IPS DF 19.7 (cell line): ENCODE data around the gene LSM4.
A peak's percentile ranks its signal among the peaks of the same experiment; 100 is the strongest.
"Not testable (repeated sequence)": the region's sequence is repeated elsewhere in the genome, so short reads cannot be mapped to it uniquely, and the experiment has no call there.

Experiments
- DNase-seq: peaks from one replicate; pipeline ENCODE4 v3.0.0-alpha.2; 2013; ENCODE audit warnings: low read depth, low spot score

Gene LSM4

DNA sequence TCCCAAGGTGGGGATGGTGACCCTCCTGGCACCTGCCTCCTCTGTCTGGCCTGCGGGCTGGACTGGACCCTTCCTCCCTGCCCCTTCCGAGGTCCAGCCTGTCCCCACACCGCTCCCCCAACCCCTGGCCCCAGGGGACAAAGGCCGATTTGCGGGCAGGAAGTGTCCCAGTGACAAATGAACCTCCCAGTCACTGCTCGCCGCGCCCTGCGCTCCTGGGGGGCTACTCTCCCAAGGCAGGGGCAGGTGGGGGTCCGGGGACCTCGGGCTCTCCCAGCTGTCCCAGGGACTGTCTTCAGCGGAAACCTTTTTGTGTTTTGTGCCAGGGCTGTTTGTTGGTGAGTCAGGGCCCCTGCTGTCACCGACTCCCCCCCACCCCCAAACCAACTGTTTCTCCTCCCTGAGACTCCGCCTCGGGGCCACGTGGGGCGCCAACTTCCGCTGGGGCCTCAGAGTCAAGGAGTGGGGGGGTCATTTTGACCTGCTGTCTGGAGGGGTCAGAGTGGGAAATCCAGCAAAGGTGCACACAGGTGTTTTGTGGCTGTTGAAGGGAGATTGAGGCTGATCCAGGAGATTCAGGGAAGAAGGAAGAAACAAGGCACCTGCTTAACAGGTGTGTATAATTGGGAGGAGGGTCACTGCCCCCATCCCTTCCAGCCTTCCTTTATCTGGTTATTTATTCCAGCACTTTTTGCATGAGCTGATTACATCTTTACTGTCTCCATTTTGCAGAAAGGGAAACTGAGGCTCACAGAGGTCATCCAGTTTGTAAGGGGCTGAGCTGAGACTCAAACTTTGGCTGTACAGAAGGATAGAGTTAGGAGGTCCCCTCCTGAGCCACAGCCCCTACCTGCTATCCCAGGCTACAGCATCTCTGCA is 18.4 kb upstream of the LSM4 start:
- DNase-seq: no peak

GRCh38 chr19:18340190-18340989 is 17.5 kb upstream of the LSM4 start, which contains the start of gene PGPEP1:
Gene PGPEP1, plus strand, starts transcription at chr19:18340598. Its CDS starts 84 bp downstream, at chr19:18340682.
- DNase-seq: no peak

DNA sequence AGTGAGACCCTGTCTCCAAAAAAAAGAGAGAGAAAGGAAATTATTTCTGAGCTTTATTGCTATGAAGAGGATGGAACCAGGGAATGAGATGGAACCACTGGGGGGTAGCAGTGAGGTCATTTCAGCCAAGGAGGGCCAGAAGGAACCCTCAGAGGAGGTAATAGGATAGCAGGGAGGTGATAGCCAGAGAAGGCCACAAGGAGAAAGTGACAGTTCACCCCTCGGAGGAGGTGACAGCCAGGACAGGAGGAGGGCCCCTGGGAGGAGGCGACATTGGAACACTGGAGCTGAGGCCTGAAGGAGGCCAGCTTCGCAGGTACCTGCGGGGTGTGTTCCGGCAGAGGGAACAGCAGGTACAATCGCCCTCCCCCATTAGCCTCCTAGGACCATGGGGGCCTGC is 16.8 kb upstream of the LSM4 start:
- DNase-seq: no peak

GRCh38 chr19:18338541-18338940 is 15.7 kb upstream of the LSM4 start:
- DNase-seq: no peak

- no peak for DNase-seq
Observed at GRCh38 chr19:18336121-18336520, 13.2 kb upstream of the LSM4 start.

DNA sequence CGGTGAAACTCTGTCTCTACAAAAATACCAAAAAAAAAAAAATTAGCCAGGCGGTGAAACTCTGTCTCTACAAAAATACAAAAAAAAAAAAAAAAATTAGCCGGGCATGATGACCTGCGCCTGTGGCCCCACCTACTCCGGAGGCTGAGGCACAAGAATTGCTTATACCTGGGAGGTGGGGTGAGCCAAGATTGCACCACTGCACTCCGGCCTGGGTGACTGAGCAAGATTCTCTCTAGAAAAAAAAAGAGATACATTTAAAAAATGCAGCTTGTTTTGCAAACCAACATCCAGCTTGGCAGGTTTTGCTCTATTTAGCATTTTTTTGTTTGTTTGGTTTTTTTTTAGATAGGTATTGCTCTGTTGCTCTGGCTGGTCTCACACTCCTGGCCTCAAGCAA is 10.8 kb upstream of the LSM4 start:
- DNase-seq: no peak

DNA sequence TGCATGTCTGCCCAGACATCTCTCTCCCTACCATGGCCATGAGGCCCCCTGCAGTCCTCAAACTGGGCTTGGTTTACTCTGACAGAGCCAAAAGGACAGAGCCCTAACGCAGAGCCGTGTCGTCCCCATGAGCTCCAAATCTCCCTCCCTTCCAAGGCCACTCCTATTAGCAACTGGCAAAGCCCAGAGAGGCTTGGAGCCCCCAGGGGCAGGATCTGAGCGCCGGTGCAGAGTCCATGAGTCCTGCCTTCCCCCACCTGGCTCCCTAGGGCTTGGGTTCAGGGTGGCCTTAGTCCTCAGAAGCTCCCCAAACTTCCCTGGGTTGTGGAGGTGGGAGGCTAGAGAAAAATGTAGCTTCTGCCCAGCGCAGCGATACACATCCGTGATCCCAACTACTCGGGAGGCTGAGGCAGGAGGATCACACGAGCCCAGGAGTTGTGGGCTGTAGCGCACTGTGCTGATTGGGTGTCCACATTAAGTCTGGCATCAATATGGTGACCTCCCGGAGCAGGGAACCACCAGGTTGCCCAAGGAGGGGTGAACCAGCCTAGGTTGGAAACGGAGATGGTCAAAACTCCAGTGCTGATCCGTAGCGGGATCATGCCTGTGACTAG is 10.1 kb upstream of the LSM4 start:
- no peak for DNase-seq

DNA sequence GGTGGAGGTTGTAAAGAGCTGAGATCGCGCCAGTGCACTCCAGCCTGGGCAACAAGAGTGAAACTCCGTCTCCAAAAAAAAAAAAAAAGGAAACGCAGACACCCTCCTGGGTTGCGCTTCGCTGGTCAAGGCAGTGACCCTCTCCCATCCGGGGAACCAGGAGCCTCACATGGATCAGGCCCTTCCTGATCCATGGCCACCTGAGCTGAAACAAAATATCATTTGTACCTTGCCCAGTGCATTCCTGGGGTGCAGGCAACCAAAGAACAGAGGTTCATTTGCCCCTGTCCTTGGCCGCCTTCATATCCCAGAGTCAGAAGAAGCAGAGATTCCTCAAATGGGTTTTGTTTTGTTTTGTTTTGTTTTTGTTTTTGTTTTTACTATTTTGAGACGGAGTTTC is 8.0 kb upstream of the LSM4 start:
- no peak for DNase-seq

- no peak for DNase-seq
Observed at GRCh38 chr19:18329035-18329376, 6.1 kb upstream of the LSM4 start.

GRCh38 chr19:18328340-18329034 is 5.6 kb upstream of the LSM4 start:
- peak; percentile 93 for DNase-seq

DNA sequence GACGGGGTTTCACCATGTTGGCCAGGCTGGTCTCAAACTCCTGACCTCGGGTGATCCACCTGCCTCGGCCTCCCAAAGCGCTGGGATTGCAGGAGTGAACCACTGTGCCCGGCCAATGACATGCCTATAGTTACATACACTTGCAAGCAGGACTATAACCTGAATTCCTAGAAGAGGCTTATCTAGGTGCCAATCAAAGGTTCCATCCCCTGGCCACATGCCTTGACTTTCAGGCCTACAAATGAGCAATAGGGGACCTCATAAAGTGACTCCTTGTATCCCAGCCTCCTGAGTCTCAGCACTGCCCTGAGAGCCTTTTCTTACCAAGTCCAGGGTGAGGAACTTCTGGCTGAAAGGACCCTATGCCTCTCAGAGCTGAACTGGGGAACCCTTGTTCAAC is 3.9 kb upstream of the LSM4 start:
- no peak for DNase-seq

DNA sequence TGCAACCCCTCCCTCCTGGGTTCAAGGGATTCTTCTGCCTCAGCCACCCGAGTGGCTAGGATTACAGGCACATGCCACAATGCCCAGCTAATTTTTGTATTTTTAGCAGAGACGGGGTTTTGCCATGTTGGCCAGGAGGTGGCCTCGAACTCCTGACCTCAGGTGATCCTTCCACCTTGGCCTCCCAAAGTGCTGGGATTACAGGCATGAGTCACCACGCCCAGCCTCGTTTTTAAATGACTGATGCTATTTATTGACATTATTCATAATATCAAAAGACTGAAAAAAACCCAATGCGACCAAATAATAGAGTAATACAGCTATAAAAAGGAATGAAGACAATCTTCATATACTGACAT is 1.5 kb upstream of the LSM4 start:
- DNase-seq: not testable (repeated sequence)

GRCh38 chr19:18322318-18322758 is 538 bp downstream of the LSM4 start:
- DNase-seq: no peak

GRCh38 chr19:18321734-18322102 is 1.2 kb downstream of the LSM4 start:
- no peak for DNase-seq

GRCh38 chr19:18320865-18321733 is 1.8 kb downstream of the LSM4 start:
- no peak for DNase-seq

DNA sequence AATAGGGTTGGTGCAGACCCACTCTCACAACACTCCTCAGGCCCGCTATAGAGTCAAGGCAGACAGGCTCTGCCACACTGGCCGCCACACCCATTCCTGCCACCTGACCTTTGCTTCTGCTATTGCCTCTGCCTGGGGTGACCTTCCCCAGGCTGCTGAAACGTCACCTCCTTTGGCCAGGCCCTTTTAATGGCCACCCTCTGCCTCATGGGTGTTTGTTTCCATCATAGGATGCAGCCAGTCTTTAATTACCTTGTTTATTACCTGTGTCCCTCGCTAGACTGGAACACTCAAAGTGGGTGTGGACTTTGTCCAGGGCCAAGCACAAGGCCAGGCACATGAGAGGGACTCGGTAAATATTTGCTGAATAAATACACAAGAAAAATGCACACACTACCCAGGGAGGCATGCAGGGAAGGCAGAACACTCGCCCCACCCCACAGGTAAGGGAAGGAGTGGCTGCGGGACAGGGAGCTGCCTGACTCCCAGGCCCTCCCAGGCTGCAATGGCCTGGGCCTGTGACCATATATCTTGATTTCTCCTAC is 3.2 kb downstream of the LSM4 start:
- no peak for DNase-seq

DNA sequence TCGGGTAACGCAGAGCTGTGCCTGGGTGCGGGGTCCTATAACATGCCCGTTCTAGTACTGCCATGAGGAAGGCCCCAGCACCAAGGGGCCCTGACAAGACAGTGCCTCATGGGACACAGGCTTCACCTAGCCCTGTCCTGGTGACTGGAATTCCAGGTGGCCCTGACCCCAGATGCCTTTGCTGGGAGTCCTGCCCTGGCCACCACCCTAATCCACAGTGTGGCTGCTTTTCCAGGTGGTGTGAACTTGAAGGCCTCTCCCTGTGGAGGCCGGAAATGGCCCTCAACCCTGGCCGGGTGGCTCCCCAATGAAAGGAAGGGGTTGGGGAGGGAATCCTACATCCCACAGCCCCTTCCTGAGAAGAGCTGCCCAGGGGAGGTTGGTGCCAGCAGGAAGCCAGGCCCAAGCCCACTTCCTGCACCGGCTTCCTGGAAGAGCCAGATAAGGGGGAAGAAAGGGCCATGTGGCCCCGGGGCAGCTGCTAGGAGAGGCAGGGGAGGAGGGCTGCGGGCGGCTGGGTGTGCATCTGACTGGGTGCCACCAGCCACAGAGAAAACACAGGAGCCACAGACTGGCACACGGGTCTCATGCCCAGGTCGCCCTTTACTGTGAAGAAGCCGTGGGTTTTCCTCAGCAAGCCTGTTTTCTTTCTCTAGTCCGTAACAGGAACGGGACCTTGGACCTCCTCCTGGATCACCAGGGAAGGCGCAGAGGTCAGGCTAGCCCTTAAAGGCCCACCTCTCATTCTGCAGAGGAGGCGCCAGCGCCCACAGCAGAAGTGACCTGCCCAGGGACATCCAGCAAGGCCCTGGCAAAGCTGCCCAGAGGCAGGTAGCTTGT is 4.7 kb downstream of the LSM4 start:
- no peak for DNase-seq

- DNase-seq: no peak
Observed at GRCh38 chr19:18313398-18313797, 9.5 kb downstream of the LSM4 start.

DNA sequence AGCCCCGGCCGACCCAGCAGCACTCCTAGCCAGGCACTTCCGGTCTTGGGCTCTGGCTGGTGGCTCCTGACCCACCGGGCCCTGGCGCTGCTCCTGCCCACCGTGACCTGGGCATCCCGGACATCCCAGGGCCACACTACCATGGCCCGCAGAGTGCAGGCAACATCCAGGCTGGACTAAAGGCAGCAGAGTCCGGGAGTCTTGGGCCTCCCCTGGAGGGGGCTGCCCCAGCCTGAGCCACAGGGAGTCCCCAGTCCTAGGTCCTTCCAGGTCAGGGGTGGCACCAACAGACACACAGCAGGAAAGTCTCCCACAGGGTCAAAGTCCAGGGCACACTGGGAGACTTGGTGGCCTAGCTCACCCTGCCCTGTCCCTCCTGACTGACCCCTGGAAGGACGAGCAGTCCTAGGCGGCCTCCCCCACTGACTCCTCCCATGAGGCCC is 10.8 kb downstream of the LSM4 start:
- DNase-seq: no peak
